Activated naive CD4-positive, alpha-beta T cell treated with anti-CD3 and anti-CD28 coated beads, Interleukin-2, amount 50 U/mL, for 24 hours (primary cell): ENCODE results near the gene SLC25A21.

Experiments used
- H3K27ac Mint-ChIP-seq: one replicate; pipeline ENCODE4 v1.8.0; 2021; ENCODE audit warnings: mild to moderate bottlenecking, mixed read lengths
- H3K27me3 Mint-ChIP-seq: one replicate; pipeline ENCODE4 v1.8.0; 2021; ENCODE audit warnings: mixed read lengths
- H3K36me3 Mint-ChIP-seq: one replicate; pipeline ENCODE4 v1.8.0; 2021; ENCODE audit warnings: mixed read lengths
- H3K4me1 Mint-ChIP-seq: one replicate; pipeline ENCODE4 v1.8.0; 2021; ENCODE audit warnings: mixed read lengths
- H3K4me3 Mint-ChIP-seq: one replicate; pipeline ENCODE4 v1.8.0; 2021; ENCODE audit warnings: mild to moderate bottlenecking, mixed read lengths
- H3K9me3 Mint-ChIP-seq: one replicate; pipeline ENCODE4 v1.8.0; 2021; ENCODE audit warnings: mixed read lengths

SLC25A21 gene

GRCh38 chr14:36748610-36749213 is 423.7 kb downstream of the SLC25A21 start:
- Mint-ChIP-seq H3K27me3 (no peaks in the 10 kb centered on the region), H3K9me3 (peaks cover 23% of the 10 kb centered on the region), H3K27ac (no peak overlapping the region), H3K4me3 (no peak overlapping the region), H3K36me3 (no peaks in the 10 kb centered on the region), H3K4me1 (no peaks in the 10 kb centered on the region)

- no peaks in the 10 kb centered on the region for H3K27me3 Mint-ChIP-seq
- H3K36me3 Mint-ChIP-seq: no peaks in the 10 kb centered on the region
- H3K27ac Mint-ChIP-seq: no peak overlapping the region
- H3K4me3 Mint-ChIP-seq: no peak overlapping the region
- H3K9me3 Mint-ChIP-seq: peaks cover 21% of the 10 kb centered on the region
- H3K4me1 Mint-ChIP-seq: no peaks in the 10 kb centered on the region
Measured at GRCh38 chr14:36747411-36748184, 424.8 kb downstream of the SLC25A21 start.

- H3K27me3 Mint-ChIP-seq: no peaks in the 10 kb centered on the region
- no peak overlapping the region for H3K27ac Mint-ChIP-seq
- peaks cover 20% of the 10 kb centered on the region for H3K9me3 Mint-ChIP-seq
- no peak overlapping the region for H3K4me3 Mint-ChIP-seq
- no peaks in the 10 kb centered on the region for H3K4me1 Mint-ChIP-seq
- H3K36me3 Mint-ChIP-seq: no peaks in the 10 kb centered on the region
Measured at GRCh38 chr14:36746872-36747271, 425.5 kb downstream of the SLC25A21 start.

- Mint-ChIP-seq H3K27ac (no peak overlapping the region), H3K4me3 (no peak overlapping the region), H3K36me3 (no peaks in the 10 kb centered on the region), H3K27me3 (peaks cover 3% of the 10 kb centered on the region), H3K4me1 (no peaks in the 10 kb centered on the region), H3K9me3 (peaks cover 15% of the 10 kb centered on the region)
Measured at GRCh38 chr14:36741858-36742257, 430.5 kb downstream of the SLC25A21 start.

- Mint-ChIP-seq H3K4me1 (no peaks in the 10 kb centered on the region), H3K36me3 (no peaks in the 10 kb centered on the region), H3K27me3 (peaks cover 3% of the 10 kb centered on the region), H3K27ac (no peak overlapping the region), H3K4me3 (no peak overlapping the region), H3K9me3 (peaks cover 1% of the 10 kb centered on the region)
Measured at GRCh38 chr14:36738269-36738668, 434.1 kb downstream of the SLC25A21 start.

- Mint-ChIP-seq H3K4me1 (no peaks in the 10 kb centered on the region), H3K27me3 (peaks cover 4% of the 10 kb centered on the region)
Measured at GRCh38 chr14:36726128-36726527, 446.3 kb downstream of the SLC25A21 start.

GRCh38 chr14:36724162-36724561 is 448.2 kb downstream of the SLC25A21 start:
- no peaks in the 10 kb centered on the region for H3K36me3 Mint-ChIP-seq
- peaks cover 4% of the 10 kb centered on the region for H3K27me3 Mint-ChIP-seq
- H3K9me3 Mint-ChIP-seq: no peaks in the 10 kb centered on the region
- H3K4me3 Mint-ChIP-seq: no peak overlapping the region
- H3K4me1 Mint-ChIP-seq: no peaks in the 10 kb centered on the region
- H3K27ac Mint-ChIP-seq: no peak overlapping the region

More at GRCh38 chr14:36726128-36726527, 446.3 kb downstream of the SLC25A21 start:
- no peak overlapping the region for H3K4me3 Mint-ChIP-seq
- H3K36me3 Mint-ChIP-seq: no peaks in the 10 kb centered on the region
- H3K9me3 Mint-ChIP-seq: no peaks in the 10 kb centered on the region
- no peak overlapping the region for H3K27ac Mint-ChIP-seq

- no peak overlapping the region for H3K4me3 Mint-ChIP-seq
- H3K36me3 Mint-ChIP-seq: no peaks in the 10 kb centered on the region
- no peaks in the 10 kb centered on the region for H3K9me3 Mint-ChIP-seq
- H3K4me1 Mint-ChIP-seq: no peaks in the 10 kb centered on the region
- peaks cover 4% of the 10 kb centered on the region for H3K27me3 Mint-ChIP-seq
- no peak overlapping the region for H3K27ac Mint-ChIP-seq
Measured at GRCh38 chr14:36723530-36723929, 448.9 kb downstream of the SLC25A21 start.

- Mint-ChIP-seq H3K27me3 (peaks cover 4% of the 10 kb centered on the region), H3K4me3 (no peak overlapping the region), H3K4me1 (no peaks in the 10 kb centered on the region), H3K27ac (no peak overlapping the region), H3K36me3 (no peaks in the 10 kb centered on the region), H3K9me3 (no peaks in the 10 kb centered on the region)
Measured at GRCh38 chr14:36721877-36722276, 450.5 kb downstream of the SLC25A21 start.

- Mint-ChIP-seq H3K27me3 (peaks cover 2% of the 10 kb centered on the region), H3K36me3 (no peaks in the 10 kb centered on the region), H3K4me3 (no peak overlapping the region), H3K4me1 (no peaks in the 10 kb centered on the region), H3K9me3 (no peaks in the 10 kb centered on the region), H3K27ac (no peak overlapping the region)
Measured at GRCh38 chr14:36720657-36721056, 451.7 kb downstream of the SLC25A21 start.

GRCh38 chr14:36719823-36720222 is 452.6 kb downstream of the SLC25A21 start:
- Mint-ChIP-seq H3K4me3 (no peak overlapping the region), H3K27me3 (peaks cover 2% of the 10 kb centered on the region), H3K4me1 (no peaks in the 10 kb centered on the region), H3K27ac (no peak overlapping the region), H3K9me3 (no peaks in the 10 kb centered on the region), H3K36me3 (no peaks in the 10 kb centered on the region)

- Mint-ChIP-seq H3K36me3 (no peaks in the 10 kb centered on the region), H3K27ac (no peak overlapping the region), H3K9me3 (no peaks in the 10 kb centered on the region), H3K4me1 (no peaks in the 10 kb centered on the region), H3K4me3 (no peak overlapping the region), H3K27me3 (peaks cover 3% of the 10 kb centered on the region)
Measured at GRCh38 chr14:36718216-36718615, 454.2 kb downstream of the SLC25A21 start.

GRCh38 chr14:36717363-36717762 is 455.0 kb downstream of the SLC25A21 start:
- Mint-ChIP-seq H3K9me3 (no peaks in the 10 kb centered on the region), H3K4me3 (no peak overlapping the region), H3K27me3 (peaks cover 1% of the 10 kb centered on the region), H3K36me3 (no peaks in the 10 kb centered on the region), H3K27ac (no peak overlapping the region), H3K4me1 (no peaks in the 10 kb centered on the region)

- no peaks in the 10 kb centered on the region for H3K4me1 Mint-ChIP-seq
- H3K27ac Mint-ChIP-seq: no peak overlapping the region
- H3K9me3 Mint-ChIP-seq: no peaks in the 10 kb centered on the region
- no peak overlapping the region for H3K4me3 Mint-ChIP-seq
- H3K36me3 Mint-ChIP-seq: no peaks in the 10 kb centered on the region
- peaks cover 1% of the 10 kb centered on the region for H3K27me3 Mint-ChIP-seq
Measured at GRCh38 chr14:36716614-36717184, 455.7 kb downstream of the SLC25A21 start.

- H3K36me3 Mint-ChIP-seq: no peaks in the 10 kb centered on the region
- H3K9me3 Mint-ChIP-seq: no peaks in the 10 kb centered on the region
- no peaks in the 10 kb centered on the region for H3K4me1 Mint-ChIP-seq
- H3K4me3 Mint-ChIP-seq: no peak overlapping the region
- H3K27me3 Mint-ChIP-seq: peaks cover 1% of the 10 kb centered on the region
- no peak overlapping the region for H3K27ac Mint-ChIP-seq
Measured at GRCh38 chr14:36713960-36714703, 458.3 kb downstream of the SLC25A21 start.

- no peaks in the 10 kb centered on the region for H3K4me1 Mint-ChIP-seq
- no peak overlapping the region for H3K4me3 Mint-ChIP-seq
- peaks cover 1% of the 10 kb centered on the region for H3K27me3 Mint-ChIP-seq
- H3K36me3 Mint-ChIP-seq: no peaks in the 10 kb centered on the region
- H3K27ac Mint-ChIP-seq: no peak overlapping the region
- no peaks in the 10 kb centered on the region for H3K9me3 Mint-ChIP-seq
Measured at GRCh38 chr14:36707570-36707969, 464.8 kb downstream of the SLC25A21 start.
